Psoas muscle (tissue), 8 donors: Measurements from ENCODE around the gene IKBKE. TPM values are rescaled to one million over a fixed set of nuclear protein-coding genes. Genes with fewer than 3 reads are reported as not detected.

ENCODE experiments used
- ATAC-seq, 4 donors: fragments of 200-7000 bp; cut with Tn5 transposase; one replicate each; pipeline ENCODE4 v1.9.1; 2020; ENCODE audit warnings: moderate library complexity in 3 of 4, mild to moderate bottlenecking in 2 of 4
- DNase-seq, 2 donors: peaks; one replicate each; pipeline ENCODE4 v3.0.0-alpha.2; 2020
- H3K27ac ChIP-seq: fragments of 200-600 bp; one replicate; pipeline ENCODE4 v1.8.0; 2022
- H3K27me3 ChIP-seq, 3 donors: fragments of 200-600 bp in 1 of 3; one replicate each; pipeline versions ENCODE4 v1.6.1 to v1.8.0; 2013 to 2022; ENCODE audit warnings: low read length in 2 of 3, mild to moderate bottlenecking in 2 of 3, moderate library complexity in 1 of 3; ENCODE audit not compliant: insufficient read depth in 3 of 3
- H3K36me3 ChIP-seq, 2 donors: fragments of 200-600 bp in 1 of 2; one replicate each; pipeline versions ENCODE4 v1.6.1 to v1.8.0; 2013 to 2022; ENCODE audit warnings: low read depth in 1 of 2, mild to moderate bottlenecking in 1 of 2, moderate library complexity in 1 of 2; ENCODE audit not compliant: insufficient read depth in 1 of 2
- H3K4me1 ChIP-seq: fragments of 200-600 bp; one replicate; pipeline ENCODE4 v1.8.0; 2022
- H3K4me3 ChIP-seq: fragments of 200-600 bp; one replicate; pipeline ENCODE4 v1.8.0; 2022; ENCODE audit warnings: mild to moderate bottlenecking
- H3K9me3 ChIP-seq: fragments of 200-600 bp; one replicate; pipeline ENCODE4 v1.8.0; 2022
- CTCF ChIP-seq: fragments of 200-600 bp; IDR thresholded peaks from one replicate; pipeline ENCODE4 v1.8.0; 2022; ENCODE audit warnings: antibody characterized with exemption
- WGBS, 3 donors: extraction: QIAGEN DNeasy Blood & Tissue Kit; methylation state at CpG; one replicate each; pipeline versions ENCODE4 v1.1.6 to v1.1.7; 2013; 5-methylcytosine and 5-hydroxymethylcytosine counted together
- intact Hi-C, 2 donors: fragments of 100-400 bp; cut with DNase I; formaldehyde crosslinking; loops; one replicate each; pipeline versions ENCODE4 v1.11.0 to v1.14.2; 2022
- polyA plus RNA-seq, 3 donors: library from polyadenylated mRNA; stranded (reverse); fragments of 200-250 nt; gene quantifications; one replicate each; pipeline ENCODE4 v1.2.3, GENCODE V29; 2013
- total RNA-seq, 4 donors: library from RNA; stranded (reverse); fragmentation: NEBNext Ultra II Directional in 2 of 4; extraction: Animal tissue kit (Norgen Biotek cat#: 25700) in 2 of 4; gene quantifications; one replicate each; pipeline versions ENCODE4 v1.2.1 to v1.2.4, GENCODE V29; 2021 to 2023
- donor health status: healthy with polysubstance abuse.
- donor health status: DM: no; HTN: no; CAD: no; lungs with moderate emphysema.
- donor health status: Bipolar disorder and iron deficiency.
- donor health status: healthy.
- donor health status: DM: yes; HTN: yes; CAD: no.
- donor health status: DM: no; HTN: no; CAD: no.
- donor health status: DM: no; HTN: no; CAD: no.
- donor health status: DM: yes; HTN: yes; CAD: no.

The IKBKE gene
- total and polyA plus RNA-seq, 7 donors: 0.14 to 0.89 (median 0.44) TPM

- no peak overlapping the region for H3K27ac ChIP-seq
- intact Hi-C loops: no loop called here
- WGBS, 3 donors: 69 to 74% (median 73%) methylated on average over 3 of the region's 3 CpGs
- peaks cover 0 to 35% (median 0%) of the 10 kb centered on the region in 3 donors for H3K27me3 ChIP-seq
- H3K36me3 ChIP-seq: no peaks in the 10 kb centered on the region
- no peak for TF ChIP-seq CTCF
- ATAC-seq (no peak), DNase-seq (no peak)
- no peak overlapping the region for H3K4me3 ChIP-seq
- peaks cover 9% of the 10 kb centered on the region for H3K4me1 ChIP-seq
- no peaks in the 10 kb centered on the region for H3K9me3 ChIP-seq
Observed at GRCh38 chr1:206468571-206468970, 1.7 kb upstream of the IKBKE start.

- Histone ChIP-seq H3K27ac (no peak overlapping the region), H3K36me3 (no peaks in the 10 kb centered on the region), H3K4me3 (no peak overlapping the region), H3K4me1 (peaks cover 9% of the 10 kb centered on the region), H3K9me3 (no peaks in the 10 kb centered on the region), H3K27me3 (peaks cover 0 to 35% (median 0%) of the 10 kb centered on the region in 3 donors)
- DNase-seq (no peak), ATAC-seq (no peak)
- TF ChIP-seq CTCF: no peak
- intact Hi-C loops: no loop called here
- 62 to 63% (median 63%) methylated on average over 2 of the region's 2 CpGs for WGBS, 3 donors
Observed at GRCh38 chr1:206469411-206469932, 804 bp upstream of the IKBKE start.

- no peak for TF ChIP-seq CTCF
- Histone ChIP-seq H3K36me3 (no peaks in the 10 kb centered on the region), H3K9me3 (no peaks in the 10 kb centered on the region), H3K27ac (no peak overlapping the region), H3K27me3 (peaks cover 0 to 35% (median 0%) of the 10 kb centered on the region in 3 donors), H3K4me1 (peaks cover 3% of the 10 kb centered on the region), H3K4me3 (peak overlapping the region; percentile 55)
- DNase-seq (peak in 1 of 2 donors; percentile 40), ATAC-seq (peak in 2 of 4 donors; percentile 31 to 55)
- intact Hi-C loops: loop anchor here in 1 of 2 donors (10.0 kb wide), 1 partner anchor 444 kb away; no protein-coding TSS in a partner anchor
- 7 to 14% (median 8%) methylated on average over 16 to 18 of the region's 18 CpGs for WGBS, 3 donors
Observed at GRCh38 chr1:206470692-206471414, 577 bp downstream of the IKBKE start.

DNA sequence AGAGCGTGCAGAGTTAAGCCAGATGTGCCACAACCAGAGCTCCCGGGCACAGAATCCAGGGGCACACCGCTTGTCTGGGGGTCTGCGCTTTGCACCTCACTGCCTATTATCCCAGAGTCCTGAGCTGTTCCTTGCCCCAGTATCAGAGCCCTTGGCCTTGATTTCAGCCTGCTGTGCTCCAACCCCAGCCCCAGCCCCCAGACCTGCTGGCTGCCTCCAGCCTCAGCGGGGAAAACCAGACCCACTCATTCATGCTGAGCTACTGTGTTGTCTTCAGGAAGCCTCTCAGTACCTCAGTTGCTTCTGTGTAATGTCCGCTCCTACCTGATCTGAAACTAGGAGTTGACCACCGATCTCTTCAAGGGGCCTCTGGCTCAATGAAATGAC lies 1.1 kb downstream of the IKBKE start:
- Histone ChIP-seq H3K4me1 (peaks cover 3% of the 10 kb centered on the region), H3K4me3 (no peak overlapping the region), H3K27ac (no peak overlapping the region), H3K36me3 (no peaks in the 10 kb centered on the region), H3K9me3 (no peaks in the 10 kb centered on the region), H3K27me3 (peaks cover 0 to 35% (median 0%) of the 10 kb centered on the region in 3 donors)
- 64 to 80% (median 68%) methylated on average over 7 of the region's 7 CpGs for WGBS, 3 donors
- no peak for TF ChIP-seq CTCF
- ATAC-seq: no peak
- intact Hi-C loops: loop anchor here in 1 of 2 donors (10.0 kb wide), 1 partner anchor 443 kb away; no protein-coding TSS in a partner anchor
- DNase-seq: no peak
